DMS153 treated with DMSO at 0.1 percent for 48 hours (cell line): ENCODE measurements around the gene DHX40.
"Not testable (repeated sequence)": the region's sequence is repeated elsewhere in the genome, so short reads cannot be mapped to it uniquely, and the experiment has no call there.

Source experiments
- DNase-seq: peaks from one replicate; lab custom pipeline; 2025; ENCODE audit not compliant: unreplicated experiment; lab: John Stamatoyannopoulos, UW

Gene DHX40

GRCh38 chr17:59565171-59565958 is at the start of gene DHX40:
DHX40 (plus strand) TSS chr17:59565610; CDS start chr17:59565672, 62 bp downstream.
- DNase-seq = peak; percentile 92

GRCh38 chr17:59516451-59516850 is 49.0 kb upstream of the DHX40 start:
- DNase-seq = no peak

DNA sequence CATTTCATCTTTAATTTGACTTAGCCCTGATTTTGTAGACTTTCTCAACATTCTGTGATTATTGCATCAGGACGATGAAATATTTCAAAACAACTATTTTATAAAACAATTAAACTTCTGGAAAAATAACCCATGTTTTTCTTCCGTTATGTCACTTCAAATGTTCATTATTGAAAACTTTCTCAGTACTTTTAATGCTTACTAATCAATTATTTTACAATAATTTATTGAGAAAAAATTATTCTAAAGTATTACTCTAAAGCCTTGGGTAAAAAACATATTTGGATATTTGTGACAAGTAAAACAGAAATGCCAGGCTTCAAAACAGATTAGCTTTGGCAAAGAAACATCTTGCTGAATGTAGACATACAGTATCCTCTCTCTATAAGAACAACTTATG is 46.3 kb upstream of the DHX40 start:
- DNase-seq = no peak

- no peak for DNase-seq
These were observed 45.2 kb upstream of the DHX40 start for GRCh38 chr17:59520251-59520650.

- peak; percentile 25 for DNase-seq
These were observed 43.8 kb upstream of the DHX40 start for GRCh38 chr17:59521465-59522126.

DNA sequence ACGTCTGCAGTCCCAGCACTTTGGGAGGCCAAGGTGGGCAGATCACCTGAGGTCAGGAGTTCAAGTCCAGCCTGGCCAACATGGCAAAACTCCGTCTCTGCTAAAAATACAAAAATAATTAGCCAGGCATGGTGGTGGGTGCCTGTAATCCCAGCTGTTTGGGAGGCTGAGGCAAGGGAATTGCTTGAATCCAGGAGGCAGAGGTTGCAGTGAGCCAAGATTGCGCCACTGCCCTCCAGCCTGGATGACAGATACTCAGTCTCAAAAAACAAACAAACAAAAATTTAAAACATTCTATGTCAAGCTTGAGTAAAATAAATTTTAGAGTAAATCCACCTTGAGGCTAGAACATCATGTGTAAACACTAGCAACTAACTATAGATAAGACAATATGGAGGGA is 40.5 kb upstream of the DHX40 start:
- DNase-seq = not testable (repeated sequence)

DNA sequence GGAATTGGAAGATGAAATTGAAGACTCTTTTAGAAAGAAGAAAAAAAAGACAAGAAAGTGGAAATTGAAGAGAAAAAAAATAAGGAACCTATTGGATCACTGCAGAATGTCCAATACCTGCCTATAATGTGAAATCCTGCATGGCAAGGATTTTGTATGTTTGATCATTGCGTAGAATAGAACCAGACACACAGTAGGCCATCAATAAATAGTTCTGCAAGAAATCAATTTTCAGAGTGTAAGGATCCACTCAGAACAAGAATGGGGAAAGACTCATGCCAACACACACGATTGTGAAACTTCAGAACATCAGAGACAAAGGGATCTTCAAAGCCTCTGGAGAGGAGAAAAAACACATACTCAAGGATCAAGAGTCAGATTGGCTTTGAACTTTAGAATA is 39.7 kb upstream of the DHX40 start:
- DNase-seq = no peak

- DNase-seq = no peak
These were observed 39.0 kb upstream of the DHX40 start for GRCh38 chr17:59526451-59526850.

GRCh38 chr17:59527325-59527917 is 38.0 kb upstream of the DHX40 start:
- no peak for DNase-seq

DNA sequence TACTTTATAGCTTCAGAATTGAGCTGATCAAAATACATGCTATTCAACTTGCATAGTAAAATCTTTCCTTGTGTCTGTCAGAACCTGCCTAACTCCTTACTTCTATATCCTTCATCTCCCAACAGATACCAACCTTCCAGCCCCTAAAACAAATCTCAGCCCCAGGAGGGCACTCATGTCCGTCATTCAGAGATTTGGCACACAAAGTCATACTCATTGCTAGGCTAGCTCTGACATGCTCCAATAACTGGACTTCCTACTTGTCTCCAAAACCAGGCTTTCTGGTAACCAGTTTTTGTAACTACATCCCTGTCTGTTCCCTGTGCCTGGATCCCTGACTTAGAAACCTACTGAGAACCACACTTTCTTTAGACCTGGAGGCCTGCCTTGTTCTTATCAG is 37.5 kb upstream of the DHX40 start:
- DNase-seq = no peak

DNA sequence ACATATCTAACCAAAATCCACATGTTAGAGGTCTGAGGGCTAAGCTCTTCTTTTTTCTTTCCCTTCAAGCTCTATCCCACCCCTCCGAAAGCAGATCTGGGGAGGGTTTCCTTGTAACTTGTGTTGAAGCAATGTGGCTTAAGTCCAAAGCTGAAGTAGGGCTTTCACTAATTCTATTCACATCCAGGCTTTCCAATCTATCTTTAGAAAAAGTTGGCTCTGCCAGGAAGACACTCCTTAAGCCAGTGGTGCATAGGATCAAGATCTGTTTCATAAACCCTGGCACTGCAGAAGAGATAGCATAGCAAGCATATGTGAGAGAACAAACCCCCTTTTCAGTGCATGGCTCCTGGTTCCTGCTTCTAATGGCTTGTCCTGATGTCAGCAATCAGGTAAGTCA is 34.9 kb upstream of the DHX40 start:
- no peak for DNase-seq

GRCh38 chr17:59533694-59534093 is 31.7 kb upstream of the DHX40 start:
- DNase-seq = no peak

GRCh38 chr17:59534583-59534982 is 30.8 kb upstream of the DHX40 start:
- no peak for DNase-seq

GRCh38 chr17:59538195-59538909 is 27.1 kb upstream of the DHX40 start:
- DNase-seq = no peak

DNA sequence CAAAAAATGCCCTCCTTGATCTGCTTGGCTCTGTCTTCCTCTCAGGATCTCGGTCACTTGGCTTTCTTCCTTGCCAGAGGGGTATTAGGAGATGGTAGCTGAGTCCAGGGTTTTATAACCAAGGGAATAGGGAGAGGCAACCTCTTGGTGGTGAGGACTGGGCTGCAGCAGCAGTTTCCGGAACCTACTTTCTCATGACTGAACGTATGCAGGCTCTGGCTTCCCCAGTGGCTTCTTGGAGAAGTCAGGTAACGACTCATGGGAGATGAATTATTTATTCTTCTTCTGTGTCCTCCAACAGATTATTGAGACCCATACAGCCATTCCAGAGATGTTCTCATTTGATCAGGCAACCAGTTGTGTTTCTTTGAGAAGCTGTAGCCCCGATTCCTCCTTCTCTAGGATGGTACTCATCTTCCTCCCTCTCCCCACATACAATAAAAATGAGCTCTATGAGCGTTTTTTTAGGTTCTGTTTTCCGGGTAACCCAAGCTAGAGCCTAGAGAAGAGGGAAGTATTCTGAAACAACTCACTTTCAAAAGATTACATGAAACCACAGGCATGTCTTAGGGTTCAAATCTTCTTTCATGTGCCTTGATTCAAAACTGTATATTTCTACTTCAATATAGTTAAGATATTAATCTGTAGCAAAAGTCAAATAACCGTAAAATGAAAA is 22.3 kb upstream of the DHX40 start:
- DNase-seq = no peak

- no peak for DNase-seq
These were observed 19.5 kb upstream of the DHX40 start for GRCh38 chr17:59545942-59546341.

GRCh38 chr17:59547131-59547915 is 18.1 kb upstream of the DHX40 start:
- DNase-seq = peak; percentile 11

DNA sequence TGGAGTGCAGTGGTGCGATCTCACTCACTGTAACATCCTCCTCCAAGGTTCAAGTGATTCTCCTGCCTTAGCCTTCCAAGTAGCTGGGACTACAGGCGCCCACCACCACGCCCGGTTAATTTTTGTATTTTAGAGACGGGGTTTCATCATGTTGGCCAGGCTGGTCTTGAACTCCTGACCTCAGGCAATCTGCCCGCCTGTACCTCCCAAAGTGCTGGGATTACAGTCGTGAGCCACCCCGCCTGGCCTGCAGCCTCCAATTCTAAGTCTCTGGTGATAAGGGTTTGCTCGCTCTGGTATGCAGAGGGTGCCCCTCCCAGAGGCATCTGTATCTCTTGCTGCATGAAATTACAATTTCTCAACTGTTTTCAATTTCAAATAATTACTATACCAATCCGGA is 16.4 kb upstream of the DHX40 start:
- not testable (repeated sequence) for DNase-seq

- no peak for DNase-seq
These were observed 14.7 kb upstream of the DHX40 start for GRCh38 chr17:59550703-59551102.

GRCh38 chr17:59558039-59558438 is 7.4 kb upstream of the DHX40 start:
- no peak for DNase-seq
